RWPE1 (cell line): ENCODE results near the gene LOXL4.

ENCODE experiments used
- CTCF ChIA-PET: fragments of 350-600 bp; sonication (Branson Sonifier 250); formaldehyde crosslinking; extraction: SDS; loops from one replicate; lab custom pipeline; 2021; lab: Yijun Ruan, JAX
- POLR2A ChIA-PET: fragments of 400-600 bp; formaldehyde crosslinking; extraction: SDS; loops from one replicate; lab custom pipeline; 2020; ENCODE audit warnings: antibody characterized with exemption; ENCODE audit not compliant: low non-redundant PET; lab: Yijun Ruan, JAX
- DNase-seq: peaks from one replicate; pipeline ENCODE4 v3.0.0; 2012; ENCODE audit warnings: low spot score
- H3K27ac ChIP-seq: fragments of 450-650 bp; 2 replicates; pipeline ENCODE4 v1.5.1; 2017
- TF ChIP-seq, protein P1 (sequence below): fragments of 450-650 bp; conservative IDR thresholded peaks from 2 replicates; pipeline ENCODE4 v1.5.1; 2017; ENCODE audit warnings: low read depth, mild to moderate bottlenecking

The LOXL4 gene

DNA sequence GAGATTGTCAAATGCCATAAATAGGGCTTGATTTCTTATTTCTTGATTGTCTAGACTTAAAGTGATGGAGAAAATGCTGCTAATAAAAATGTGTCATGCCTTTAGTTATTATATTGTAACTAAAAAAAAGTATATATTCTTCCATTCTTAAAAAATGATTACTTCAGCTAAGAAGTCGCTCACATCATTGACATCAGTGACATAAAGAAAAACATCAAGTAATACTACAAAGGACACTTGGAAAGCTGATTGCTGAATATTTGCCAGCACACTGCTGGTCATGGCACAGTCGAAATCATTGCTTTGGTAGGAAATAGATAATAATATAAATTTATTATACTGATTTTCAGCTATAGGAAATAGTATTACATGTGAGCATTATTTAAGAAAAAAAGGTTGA is 62.6 kb downstream of the LOXL4 start:
- no peak overlapping the region for H3K27ac ChIP-seq
- ChIA-PET CTCF (interaction anchor here (0.5 kb wide), 1 partner anchor 34 kb away, joined by 3 read pairs; no protein-coding TSS in a partner anchor), POLR2A (no interaction called here)
- DNase-seq = no peak
- TF ChIP-seq, protein P1, sequence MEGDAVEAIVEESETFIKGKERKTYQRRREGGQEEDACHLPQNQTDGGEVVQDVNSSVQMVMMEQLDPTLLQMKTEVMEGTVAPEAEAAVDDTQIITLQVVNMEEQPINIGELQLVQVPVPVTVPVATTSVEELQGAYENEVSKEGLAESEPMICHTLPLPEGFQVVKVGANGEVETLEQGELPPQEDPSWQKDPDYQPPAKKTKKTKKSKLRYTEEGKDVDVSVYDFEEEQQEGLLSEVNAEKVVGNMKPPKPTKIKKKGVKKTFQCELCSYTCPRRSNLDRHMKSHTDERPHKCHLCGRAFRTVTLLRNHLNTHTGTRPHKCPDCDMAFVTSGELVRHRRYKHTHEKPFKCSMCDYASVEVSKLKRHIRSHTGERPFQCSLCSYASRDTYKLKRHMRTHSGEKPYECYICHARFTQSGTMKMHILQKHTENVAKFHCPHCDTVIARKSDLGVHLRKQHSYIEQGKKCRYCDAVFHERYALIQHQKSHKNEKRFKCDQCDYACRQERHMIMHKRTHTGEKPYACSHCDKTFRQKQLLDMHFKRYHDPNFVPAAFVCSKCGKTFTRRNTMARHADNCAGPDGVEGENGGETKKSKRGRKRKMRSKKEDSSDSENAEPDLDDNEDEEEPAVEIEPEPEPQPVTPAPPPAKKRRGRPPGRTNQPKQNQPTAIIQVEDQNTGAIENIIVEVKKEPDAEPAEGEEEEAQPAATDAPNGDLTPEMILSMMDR = no peak

DNA sequence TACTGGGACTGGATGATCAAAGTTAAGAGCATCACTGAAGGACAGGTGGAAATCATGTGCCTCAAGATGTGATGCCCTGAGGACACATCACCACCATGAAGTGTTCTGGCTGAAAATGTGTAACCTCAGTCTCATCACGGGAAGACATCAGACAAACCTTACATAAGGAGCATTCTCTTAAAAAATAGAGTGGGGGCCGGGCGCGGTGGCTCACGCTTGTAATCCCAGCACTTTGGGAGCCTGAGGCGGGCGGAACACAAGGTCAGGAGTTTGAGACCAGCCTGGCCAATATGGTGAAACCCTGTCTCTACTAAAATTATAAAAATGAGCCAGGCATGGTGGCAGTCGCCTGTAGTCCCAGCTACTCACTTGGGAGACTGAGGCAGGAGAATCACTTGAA is 65.6 kb downstream of the LOXL4 start:
- H3K27ac ChIP-seq = no peak overlapping the region
- ChIA-PET CTCF (no interaction called here), POLR2A (no interaction called here)
- TF ChIP-seq, protein P1 = no peak
- no peak for DNase-seq

DNA sequence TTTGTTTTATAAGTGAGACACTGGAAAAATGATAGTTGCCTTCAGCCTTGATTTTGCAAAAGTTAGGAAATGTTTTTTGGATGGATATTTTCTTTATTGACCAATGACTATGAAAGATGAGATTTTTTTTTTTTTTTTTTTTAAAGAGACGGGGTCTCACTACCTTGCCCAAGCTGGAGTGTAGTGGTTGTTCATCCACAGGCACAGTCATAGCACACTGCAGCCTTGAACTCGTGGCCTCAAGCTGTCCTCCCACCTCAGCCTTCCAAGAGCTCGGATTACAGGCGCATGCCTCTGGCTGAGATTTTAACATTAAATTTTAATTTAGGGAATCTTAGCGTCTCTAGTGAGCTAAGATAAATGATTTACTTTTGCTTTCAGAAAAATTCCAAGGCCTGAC is 66.2 kb downstream of the LOXL4 start:
- DNase-seq = no peak
- POLR2A ChIA-PET = no interaction called here
- CTCF ChIA-PET = interaction anchor here (0.6 to 0.7 kb wide), 2 partner anchors 156 to 226 kb away, joined by 3 to 4 read pairs; no protein-coding TSS in a partner anchor
- TF ChIP-seq, protein P1 = no peak
- H3K27ac ChIP-seq = no peak overlapping the region
